ENCODE measurements around the gene SDF4.
A peak's percentile ranks its signal among the peaks of the same experiment; 100 is the strongest.

Gene SDF4

DNA sequence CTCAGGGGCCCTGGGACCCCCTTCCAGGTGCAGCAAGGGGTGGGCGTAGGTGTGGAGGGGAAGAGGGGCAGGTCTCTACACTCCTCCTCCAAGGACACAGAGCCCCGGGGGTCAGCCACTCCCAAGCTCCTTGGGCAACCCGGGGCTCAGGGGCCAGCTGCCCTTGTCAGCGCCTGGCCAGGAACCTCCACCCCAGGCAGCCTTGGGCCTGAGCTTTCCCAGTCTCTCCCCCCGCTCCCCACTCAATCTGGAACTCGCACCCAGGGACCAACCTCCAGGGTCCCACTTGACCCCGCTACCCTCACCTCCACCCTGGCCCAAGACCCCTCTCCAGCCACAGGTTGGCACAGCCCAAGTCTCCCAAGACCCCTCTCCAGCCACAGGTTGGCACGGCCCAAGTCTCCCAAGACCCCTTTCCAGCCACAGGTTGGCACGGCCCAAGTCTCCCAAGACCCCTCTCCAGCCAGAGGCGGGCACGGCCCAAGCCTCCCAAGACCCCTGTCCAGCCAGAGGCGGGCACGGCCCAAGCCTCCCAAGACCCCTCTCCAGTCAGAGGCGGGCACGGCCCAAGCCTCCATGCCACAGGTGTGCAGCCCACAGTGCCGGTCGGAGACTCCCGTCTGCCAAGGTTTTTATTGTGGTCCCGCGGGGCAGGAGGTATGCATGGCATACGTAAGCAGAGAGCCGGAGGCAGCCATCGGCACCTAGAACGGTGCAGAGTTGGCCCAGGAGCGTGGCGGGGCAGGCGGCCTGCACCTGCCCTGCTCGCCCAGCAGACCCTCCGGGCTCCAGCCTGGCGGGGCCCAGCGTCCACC is 20.9 kb downstream of the SDF4 start:
- DNase-seq = no peak

DNA sequence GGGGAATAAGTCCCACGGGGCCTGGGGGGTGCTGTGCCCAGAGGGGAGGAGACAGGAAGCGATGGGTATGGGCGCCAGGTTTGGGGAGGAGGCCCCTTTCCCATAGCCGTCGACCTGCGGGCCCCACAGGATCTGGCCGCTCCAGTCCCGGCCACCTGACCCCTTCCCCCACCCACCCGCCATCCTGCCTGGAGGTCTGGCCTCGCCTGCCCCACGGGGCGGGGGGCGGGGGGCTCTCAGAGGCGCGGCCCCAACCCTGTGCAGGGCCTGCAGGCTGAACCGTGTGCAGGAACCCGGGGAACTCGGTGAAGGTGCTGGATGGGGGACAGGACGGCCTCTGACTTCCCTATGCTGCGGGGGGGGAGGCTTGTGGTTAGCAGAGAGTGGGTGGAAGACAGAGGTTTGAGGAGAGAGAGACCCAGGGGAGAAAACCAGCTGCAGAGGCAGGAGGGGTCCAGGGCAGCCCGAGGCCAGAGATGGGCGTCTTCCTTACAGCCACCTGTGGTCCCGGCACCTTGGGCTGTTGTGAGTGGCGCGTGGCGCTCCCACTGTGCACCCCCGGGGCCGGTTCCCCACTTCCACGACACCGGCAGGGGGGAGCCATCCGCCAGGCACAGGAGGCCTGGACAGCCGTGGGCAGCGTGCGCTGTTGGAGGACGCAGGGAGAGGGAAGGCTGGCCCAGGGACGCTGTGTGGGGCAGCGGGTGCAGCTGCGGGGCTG is 22.9 kb downstream of the SDF4 start:
- peak; percentile 34 to 66 for DNase-seq

DNA sequence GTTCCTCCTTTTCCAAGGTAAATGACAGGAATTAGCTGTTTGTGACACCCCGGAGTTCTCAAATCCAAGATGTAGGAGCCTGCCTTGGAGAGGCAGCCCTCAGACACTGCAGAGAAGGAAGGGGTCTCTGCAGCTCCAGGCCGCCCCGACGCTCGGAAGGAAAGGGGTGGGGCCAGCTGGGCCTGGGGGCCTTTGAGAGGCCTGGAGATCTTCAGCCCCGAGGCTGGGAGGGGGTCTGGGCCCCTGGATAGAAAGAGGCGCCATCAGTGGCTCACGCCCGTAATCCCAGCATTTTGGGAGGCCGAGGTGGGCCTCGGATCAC is 24.3 kb downstream of the SDF4 start:
- DNase-seq = no peak

DNA sequence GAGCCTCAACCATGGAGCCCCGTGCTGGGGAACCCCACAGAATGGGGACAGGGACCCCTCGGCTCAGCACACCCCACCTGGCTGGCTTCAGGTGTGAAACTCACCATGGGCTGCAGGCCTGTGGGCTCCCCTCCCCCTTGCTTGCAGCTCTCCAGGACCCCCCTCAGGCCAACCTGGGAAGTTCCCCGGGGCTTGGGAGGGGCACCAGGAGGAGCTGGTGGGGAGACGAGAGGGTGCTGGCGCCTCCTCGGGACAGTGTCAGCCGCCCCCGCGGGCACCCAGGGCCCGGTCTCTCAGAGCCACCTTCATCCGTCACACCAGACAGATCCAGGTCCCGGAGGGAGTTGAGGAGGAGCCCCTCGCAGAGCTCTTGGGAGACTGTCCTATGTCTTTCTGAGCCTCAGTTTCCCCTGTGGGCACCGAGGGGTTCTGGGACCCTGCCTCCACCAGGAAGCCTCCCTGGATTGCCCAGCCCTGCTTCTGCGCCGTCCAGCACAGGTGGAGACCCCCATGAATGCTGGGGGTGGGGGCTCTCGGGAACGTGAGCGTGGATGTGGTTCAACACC is 24.8 kb downstream of the SDF4 start:
- DNase-seq = no peak

DNA sequence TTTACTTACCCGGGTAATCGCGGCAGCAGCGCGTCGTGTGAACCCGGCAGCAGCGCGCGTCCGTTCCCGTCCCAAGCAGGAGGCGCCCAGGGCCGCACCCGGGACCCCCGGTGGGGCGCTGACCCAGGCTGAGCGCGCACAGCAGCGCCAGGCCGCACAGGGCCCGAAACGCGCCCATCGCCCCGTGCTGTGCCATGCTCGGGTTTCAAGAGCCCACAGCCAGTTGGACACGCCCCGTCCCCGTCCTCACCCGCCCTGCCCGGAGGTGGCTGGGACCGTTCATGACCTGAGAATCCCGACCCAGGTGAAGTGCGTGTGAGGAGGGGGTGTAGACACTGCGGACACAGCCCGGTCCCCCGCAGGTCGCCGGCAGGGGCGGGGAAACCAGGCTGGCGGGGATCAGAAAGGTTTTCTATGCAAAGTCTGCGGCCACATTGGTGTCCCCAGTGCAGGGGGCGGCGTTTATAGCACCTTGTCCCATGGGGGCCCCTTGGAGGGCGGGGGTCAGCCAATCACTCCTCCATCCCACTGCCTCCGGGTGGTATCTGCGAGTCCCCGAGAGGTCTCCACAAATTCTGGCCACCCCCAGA is 25.3 kb downstream of the SDF4 start, which contains the start of gene TNFRSF18:
TNFRSF18 (minus strand) TSS at position 217 of the 590 bp plus-strand sequence; CDS start at position 196, 21 bp downstream.
- DNase-seq = peak in 1 of 2 donors; percentile 57

DNA sequence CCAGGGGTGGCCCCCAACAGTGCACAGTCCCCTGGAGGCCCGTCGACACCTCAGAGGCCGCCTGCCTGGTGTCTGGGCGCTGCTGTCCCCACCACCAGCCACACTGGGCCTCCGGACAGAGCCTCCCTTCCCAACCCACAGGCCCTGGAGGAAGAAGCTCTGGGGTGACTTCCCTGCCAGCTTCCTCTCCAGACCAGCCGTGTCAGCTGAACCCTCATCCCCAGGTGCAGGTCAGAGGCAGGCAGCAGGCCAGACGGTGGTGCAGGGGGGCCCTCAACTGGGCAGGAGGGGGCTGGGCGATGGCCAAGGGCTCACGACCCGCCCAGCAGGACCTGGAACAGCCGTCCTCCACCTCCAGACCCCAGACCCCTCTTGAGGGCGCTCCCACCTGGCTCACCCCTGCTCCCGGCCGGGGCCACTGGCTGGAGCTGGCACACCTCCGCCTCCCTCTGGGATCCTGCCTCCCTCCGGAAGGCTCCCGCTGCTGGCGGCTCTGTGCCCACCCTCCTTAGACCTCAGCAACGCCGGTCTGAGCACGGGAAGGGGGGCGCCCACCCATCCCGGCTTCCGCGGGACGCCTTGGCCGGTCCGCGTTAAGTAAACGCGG is 25.9 kb downstream of the SDF4 start:
- no peak for DNase-seq

DNA sequence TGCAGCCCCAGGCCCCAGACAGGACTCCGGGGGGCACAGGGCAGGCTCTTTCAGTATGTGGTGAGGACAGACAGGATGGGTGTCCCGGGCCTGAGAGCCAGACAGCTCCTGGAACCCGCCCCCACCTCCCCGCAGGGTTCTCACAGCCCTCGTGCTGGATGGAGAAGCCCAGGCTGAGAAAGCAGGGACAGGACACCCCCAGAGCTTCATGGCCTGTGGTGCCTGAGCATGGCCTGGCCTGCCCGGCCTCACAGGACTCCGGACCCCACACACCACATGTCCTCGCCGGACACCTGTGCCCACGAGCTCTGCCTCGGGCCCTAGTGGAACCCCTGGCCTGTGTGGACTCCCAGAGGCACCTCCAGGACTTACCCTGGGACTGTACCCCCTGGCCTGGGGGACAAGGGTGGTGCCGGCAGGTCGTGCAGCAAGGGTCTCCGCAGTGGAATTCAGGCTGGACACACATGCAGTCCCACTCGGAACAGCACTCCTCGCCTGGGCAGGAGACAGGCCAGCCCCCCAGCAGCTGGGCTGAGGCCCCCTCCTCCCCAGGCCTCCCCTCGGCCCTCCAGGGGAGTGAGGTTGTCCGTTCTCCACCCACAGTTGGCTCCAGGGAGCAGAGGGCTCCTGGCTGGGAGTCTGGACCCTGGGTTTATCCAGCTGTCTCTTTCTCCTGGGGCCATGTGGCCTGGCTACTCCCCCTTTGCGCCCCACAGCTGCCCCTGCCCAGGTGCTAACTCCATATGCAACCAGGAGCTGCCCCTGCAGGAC is 26.6 kb downstream of the SDF4 start:
- no peak for DNase-seq

DNA sequence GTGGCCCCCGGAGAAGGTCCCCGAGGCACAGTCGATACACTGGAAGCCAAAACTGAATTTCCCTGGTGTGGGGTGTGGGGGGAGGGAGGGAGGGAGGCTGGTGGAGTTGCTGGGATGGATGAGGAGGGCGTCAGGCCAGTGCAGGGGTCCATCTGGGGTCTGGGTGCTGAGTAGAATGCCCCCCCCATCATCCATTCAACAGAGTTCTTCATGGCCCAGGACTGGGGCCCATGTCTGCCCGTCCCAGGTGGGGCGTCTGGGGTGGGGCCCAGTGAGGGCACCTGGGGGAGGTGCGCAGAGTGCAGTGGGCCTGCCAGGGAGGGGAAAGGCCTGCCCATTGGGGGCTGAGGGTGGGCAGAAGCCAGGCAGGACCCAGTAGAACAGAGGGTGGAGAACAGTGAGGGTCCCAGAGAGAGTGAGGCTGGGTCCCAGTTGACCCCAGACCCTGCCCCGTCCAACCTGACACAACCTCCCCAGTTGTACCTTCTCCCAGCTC is 27.3 kb downstream of the SDF4 start:
- no peak for DNase-seq

DNA sequence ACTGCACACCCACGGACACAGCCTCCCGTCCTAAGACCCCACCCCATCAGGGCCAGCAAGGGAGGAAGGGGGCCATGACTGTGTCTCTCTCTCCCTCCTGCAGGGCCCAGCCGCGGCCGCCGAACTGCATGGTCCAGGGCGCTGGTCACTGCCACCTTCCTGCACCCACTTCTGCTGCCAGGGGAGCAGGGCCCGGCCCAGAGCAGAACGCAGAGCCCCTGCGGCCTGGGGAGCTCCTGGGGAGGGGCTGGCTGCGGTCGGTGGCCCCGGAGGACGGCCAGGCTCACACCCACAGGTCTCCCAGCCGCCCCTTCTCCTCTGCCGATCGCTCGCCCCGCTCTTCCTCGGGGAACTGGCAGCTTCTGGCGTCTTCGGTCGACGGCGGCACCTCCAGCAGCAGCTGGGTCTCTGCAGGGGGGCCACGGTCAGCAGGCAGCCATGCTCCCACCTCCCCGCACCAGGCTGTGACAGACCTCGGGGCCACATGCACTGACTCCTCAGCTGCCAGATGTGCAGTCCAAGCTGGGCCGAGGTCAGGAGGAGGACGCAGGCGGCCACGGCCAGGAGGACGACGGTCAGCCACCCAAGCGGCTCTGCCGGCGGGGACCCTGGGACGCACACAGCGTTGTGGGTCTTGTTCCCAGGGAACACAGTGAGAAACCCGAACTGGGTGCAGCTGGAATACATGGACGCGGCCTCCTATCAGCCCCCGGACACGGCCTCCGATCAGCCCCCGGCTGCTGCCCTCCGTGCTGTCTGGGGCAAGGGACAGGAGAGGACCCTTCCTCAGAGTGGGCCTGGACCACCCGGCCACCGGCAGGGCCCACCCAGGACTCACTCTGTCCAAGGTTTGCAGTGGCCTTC is 28.0 kb downstream of the SDF4 start:
- no peak for DNase-seq

DNA sequence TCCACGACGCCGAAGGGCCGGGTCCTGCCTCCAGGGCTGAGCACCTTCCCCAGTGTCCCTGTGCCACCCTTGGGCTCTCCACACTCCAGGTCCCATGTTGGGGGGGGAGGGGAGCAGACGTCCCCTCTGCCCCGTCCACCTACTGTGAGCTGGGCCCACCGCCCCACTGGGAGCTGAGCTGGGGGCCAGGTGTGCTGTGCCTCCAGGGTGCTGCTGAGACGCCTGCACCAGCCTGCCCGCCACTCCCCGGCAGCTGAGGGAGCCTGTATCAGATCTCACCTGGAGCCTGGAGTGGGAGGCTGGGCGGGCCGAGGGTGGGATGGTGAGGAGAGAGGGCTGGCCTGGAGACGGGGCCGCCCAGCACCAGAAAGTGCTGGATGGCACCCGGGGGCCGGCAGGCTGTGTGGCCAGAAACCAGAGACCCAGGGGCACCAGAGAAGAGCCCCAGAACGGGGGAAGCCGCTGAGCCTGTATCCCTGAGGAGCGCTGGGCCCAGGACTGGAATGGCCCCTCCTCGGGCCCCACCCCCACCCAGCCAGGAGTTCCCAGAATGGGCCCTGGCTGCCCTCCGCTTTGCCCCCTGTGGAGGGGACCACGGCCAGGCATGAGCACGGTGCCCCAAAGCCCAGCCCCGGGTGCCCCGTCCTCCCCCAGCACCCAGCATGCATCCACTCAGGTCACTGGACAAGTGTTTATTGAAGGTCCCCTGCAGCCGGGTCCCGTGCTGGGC is 28.8 kb downstream of the SDF4 start:
- no peak for DNase-seq

DNA sequence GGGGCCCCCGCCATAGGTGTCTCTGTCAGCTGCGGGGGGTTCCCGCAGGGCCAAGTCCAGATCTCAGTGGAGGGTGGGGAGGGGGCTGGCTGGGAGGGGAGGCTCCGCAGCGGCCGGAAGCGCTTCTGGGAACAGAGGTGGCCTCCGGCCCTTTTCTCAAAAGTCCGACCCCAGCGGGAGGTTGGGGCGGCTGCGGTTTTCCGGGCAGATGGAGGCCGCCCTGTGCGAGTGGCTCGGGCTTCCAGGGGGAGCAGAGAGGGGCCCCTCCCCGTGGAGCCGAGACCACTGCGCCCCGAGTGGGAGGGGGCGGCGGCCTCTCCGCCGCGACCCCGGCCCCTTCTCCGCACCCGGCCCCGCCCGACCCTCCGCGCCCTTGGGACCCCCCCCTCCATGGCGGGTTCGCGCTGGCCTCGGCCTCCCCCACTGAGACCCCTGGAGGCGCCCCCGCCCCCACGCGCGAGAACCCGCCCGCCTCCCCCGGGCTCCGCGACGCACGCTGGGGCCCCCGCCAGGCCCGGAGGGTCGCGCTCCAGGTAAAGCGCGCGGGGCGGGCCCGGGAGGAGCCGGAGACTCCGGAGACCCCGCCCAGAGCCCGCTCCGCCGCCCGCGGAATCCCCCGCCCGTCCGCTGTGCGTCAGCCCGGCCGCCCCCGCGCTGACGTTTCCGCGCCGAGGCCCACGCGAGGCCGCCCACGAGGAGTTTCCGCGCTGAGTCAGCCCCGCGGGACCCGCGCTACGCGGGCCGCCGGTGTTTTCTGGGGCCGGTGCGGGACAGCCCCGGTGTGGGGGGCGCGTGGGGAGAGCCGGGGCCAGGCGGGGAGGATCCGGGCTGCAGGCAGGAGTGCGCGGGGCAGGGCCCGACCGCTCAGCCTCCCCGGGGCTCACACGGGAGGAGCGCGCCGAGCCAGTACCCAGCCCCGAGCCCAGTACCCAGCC is 30.7 kb downstream of the SDF4 start:
- peak; percentile 86 to 92 for DNase-seq

DNA sequence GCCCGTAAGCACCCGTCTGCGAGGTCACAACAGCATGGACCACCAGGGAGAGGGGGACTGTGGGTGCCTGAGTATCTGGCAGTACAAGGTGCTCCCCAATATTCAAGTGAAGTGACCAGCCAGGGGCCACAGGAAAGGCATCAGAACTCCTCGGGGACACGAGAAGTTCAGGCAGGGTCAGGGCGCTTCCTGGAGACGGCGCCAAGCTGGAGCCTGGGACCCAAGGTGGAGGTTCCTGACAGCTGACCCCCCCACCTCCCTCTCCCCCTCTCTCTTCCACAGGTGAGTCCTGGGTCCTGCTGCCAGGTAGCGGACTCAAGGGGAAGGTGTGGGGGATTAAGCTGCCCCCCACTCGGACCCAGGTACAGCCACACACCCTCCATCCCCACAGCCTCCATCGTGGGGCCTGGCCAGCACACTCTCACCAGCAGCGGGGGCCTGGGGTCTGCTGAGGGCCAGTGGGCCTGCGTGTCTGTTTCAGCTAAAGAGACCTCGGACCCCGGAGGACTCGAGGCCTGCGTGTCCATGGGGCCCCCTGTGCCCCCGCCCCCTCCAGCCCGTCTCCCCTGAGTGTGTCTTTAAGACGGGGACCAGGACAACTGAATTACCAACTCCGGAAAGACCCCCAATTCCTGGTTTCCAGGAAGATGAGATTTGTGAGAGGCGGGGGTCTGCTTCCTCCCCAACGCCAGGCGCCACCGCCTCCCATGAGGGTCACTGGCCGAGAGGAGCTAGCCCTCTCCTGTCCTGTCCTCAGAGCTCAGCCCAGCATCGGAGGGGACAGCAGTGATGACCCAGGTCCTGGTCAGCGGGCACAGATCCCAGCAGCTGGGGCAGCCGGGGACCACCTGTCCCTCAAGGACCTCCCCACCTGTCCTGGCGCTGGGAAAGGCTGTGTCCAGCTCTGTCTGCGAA is 31.6 kb downstream of the SDF4 start:
- no peak for DNase-seq

DNA sequence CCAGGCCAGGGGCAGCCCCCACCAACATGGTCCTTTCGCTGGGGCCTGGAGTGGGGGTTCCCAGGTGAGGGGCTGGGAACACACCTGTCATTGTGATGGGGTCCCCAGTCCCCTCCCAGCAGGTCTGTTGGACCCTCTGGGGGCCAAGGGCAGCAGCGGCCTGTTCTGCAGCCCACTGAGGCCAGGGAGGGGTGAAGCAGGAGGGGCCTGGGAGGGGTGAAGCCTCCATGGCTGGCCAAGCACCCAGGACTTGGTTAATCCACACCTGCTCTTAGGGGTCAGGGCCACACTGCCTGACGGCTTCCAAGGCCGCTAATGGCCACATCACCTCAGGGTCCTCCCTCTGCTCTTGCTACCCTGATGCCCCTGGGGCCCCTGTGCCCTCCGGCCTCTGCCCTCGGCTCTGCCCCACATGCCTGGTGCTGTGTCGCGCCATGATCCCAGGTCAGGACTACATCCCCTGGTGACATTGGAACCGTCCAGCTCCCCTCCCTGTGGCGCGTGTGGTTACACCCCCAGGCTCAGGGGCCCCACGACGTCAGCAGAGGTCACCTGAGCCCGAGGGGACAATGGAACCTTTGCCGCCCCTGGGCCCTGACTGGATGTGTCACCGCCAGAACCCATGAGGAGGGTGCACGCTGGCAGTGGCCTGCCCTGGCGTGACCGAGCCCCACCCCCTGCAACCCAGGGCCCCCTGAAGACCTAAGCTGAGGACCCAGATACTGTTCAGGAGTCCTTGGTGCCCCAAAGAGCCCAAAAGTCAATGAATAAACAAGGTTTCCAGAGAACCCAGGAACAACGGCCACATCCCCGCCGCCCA is 32.5 kb downstream of the SDF4 start:
- DNase-seq = no peak

DNA sequence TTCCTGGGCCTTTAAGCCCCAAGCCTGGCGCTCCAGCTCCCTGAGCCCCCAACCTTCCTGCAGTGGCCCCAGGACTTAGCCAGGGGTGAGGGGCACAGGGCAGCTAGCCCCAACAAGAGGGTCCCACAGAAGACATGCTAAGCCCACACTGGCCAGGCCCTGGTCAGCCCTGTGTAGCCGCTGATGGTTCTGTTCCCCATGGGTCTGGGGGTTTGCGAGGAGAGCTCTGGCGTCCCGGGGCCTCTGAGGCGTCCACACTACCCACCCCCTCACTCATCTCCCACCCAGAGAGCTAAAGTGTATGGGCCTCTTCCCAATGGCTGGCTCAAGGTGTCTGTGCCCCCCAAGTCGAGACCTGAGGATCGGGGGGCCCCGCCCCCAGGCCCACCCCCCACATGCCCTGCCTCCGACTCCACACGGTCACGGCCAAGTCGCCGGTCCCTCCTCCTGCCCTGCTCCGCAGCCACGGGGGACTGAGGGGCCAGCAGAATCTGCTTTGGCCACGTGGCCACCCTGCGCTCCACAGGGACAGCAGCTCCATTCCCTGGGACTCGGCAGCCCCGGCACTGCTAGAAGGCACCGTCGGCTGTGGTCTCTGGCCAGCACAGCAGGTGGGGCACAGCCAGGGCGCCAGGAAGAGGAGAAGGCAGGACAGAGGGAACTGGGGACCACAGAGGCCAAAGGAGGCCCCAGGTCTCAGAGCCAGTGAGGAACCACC is 33.2 kb downstream of the SDF4 start:
- no peak for DNase-seq

DNA sequence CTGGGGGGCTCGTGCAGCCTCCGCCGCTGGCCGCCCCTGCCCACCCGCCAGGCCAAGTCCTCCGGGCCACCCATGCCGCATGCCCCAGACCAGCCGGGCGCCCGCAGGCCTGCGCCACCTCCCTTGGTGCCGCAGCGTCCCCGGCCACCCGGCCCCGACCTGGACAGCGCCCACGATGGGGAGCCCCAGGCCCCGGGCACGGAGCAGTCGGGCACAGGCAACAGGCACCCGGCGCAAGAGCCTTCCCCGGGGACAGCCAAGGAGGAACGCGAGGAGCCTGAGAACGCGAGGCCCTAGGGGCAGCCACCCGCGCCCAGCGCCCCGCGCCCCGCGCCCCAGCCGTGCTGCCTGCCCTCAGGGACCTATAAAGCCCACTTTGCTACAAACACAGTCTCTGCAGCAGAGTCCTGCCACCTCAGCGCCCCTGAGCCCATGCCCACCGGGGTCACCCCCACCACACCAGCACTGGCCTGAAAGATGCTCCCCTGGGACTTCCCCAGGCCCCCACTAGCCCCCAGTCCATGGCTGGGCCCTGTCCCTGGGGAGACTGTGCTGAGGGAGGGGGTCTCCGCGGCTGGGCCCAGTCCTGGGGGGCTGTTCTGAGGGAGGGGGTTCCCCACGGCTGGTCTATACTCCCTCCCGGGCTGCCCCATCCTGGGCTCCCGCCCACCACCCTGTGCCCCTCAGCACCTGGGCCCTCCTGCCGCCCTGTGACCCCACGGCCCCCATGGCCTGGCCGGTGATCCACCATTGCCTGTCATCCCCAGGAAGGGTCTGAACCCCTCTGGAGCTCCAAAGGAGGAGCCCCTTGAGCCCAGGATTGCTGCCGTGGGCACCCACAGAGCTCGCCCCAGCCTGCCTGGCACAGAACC is 34.0 kb downstream of the SDF4 start:
- DNase-seq = no peak

DNA sequence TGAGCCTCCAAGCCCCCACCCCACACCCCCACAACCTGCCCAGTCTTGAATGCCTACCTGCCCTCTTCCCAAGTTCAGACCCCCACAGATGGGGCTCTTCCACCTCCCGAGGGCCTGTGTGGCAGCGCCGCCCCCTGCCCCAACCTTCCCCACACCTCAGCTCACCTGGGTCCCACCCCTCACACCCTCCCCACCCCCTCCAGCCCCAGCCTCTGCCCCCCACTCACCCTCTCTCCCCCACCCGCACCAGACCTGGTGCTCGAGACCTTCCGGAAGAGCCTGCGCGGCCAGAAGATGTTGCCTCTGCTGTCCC is 34.7 kb downstream of the SDF4 start:
- no peak for DNase-seq

Measured in CD4-positive, alpha-beta T cell treated with Interferon alpha-2 for 1 hour (primary cell).